ENCODE data around the gene GRIK1.

- no peak for TF ChIP-seq EZH2 (IDR thresholded peaks at IDR 0.05; ENCODE audit: insufficient read depth, poor library complexity, severe bottlenecking)
- TF ChIP-seq EZH2phosphoT487 (IDR thresholded peaks at IDR 0.05; ENCODE audit: insufficient read depth, low read depth) = no peak
These were observed 299.7 kb downstream of the GRIK1 start for GRCh38 chr21:29640080-29640508.
